Prostate gland (tissue), 2 donors: ENCODE results near the gene HADHA. TPM values are rescaled to one million over a fixed set of nuclear protein-coding genes. Genes with fewer than 3 reads are reported as not detected.
A peak's percentile ranks its signal among the peaks of the same experiment; 100 is the strongest.

Source experiments
- DNase-seq: peaks from one replicate; pipeline ENCODE4 v3.0.0-alpha.2; 2019; ENCODE audit warnings: low spot score
- H3K27ac ChIP-seq, 2 donors: fragments of 200-600 bp; sonication (generic); 2 replicates each; pipeline ENCODE4 v1.5.1; 2017 to 2019
- H3K27me3 ChIP-seq: fragments of 200-600 bp; sonication (generic); replicated peaks from 2 replicates; pipeline ENCODE4 v1.5.1; 2019; ENCODE audit not compliant: insufficient read depth
- H3K36me3 ChIP-seq, 2 donors: fragments of 200-600 bp; sonication (generic); 1 replicate in 1 of 2; 2 replicates in 1 of 2; pipeline versions ENCODE4 v1.5.1 to v1.8.1; 2017 to 2019
- H3K4me1 ChIP-seq: fragments of 200-600 bp; sonication (generic); replicated peaks from 2 replicates; pipeline ENCODE4 v1.5.1; 2019
- H3K4me3 ChIP-seq, 2 donors: fragments of 200-600 bp; sonication (generic); 2 replicates each; pipeline ENCODE4 v1.5.1; 2017 to 2019
- H3K9me3 ChIP-seq: fragments of 200-600 bp; sonication (generic); 2 replicates; pipeline ENCODE4 v1.5.1; 2017
- POLR2A ChIP-seq: fragments of 450-650 bp; IDR thresholded peaks from one replicate; pipeline ENCODE4 v1.6.1; 2016; ENCODE audit warnings: antibody characterized with exemption, mild to moderate bottlenecking
- POLR2AphosphoS5 ChIP-seq: sonication (generic); formaldehyde crosslinking; IDR thresholded peaks from one replicate; pipeline ENCODE4 v1.6.1; 2017; ENCODE audit warnings: antibody characterized with exemption
- WGBS: methylation state at CpG from one replicate; pipeline ENCODE4 v1.1.5; 2018; 5-methylcytosine and 5-hydroxymethylcytosine counted together
- intact Hi-C: fragments of 100-400 bp; cut with DNase I; formaldehyde crosslinking; loops from one replicate; pipeline ENCODE4 v1.14.2; 2022
- total RNA-seq, 2 donors: library from RNA; depleted of rRNA; stranded (reverse); fragments of >200 nt; gene quantifications; one replicate each; pipeline ENCODE4 v1.1.0, GENCODE V29; 2016
- TF ChIP-seq, protein P1 (sequence below), 4 experiments: fragments of 200-600 bp in 2 of 4; fragments of 450-650 bp in 2 of 4; sonication (generic) in 2 of 4; IDR thresholded peaks; 1 replicate in 3 of 4; 2 replicates in 1 of 4; pipeline ENCODE4 v1.5.1; 2016 to 2019; ENCODE audit warnings: antibody characterized with exemption in 4 of 4, mild to moderate bottlenecking in 2 of 4, moderate library complexity in 2 of 4

Gene HADHA
- total RNA-seq, 2 donors from 2014 or later: 96.6 to 107 TPM

DNA sequence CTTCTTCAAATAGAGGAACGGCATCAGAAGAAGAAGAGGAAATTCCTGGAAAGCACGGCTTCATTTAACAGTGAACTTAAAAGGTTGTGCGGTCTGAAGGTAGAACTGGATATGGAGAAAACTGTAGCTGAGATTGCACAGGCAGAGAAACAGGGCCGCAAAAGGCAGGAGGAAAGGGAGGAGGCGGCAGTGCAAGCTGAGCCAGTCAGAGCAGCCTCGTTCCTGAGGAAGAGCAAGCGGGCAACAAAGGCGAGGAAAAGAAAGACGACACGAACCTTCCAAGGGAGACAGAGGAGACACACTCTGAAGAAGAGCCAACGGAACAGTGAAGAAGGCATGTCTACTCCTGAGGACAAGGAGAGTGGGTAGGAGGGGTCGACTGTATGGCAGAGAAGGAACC lies 94.2 kb downstream of the HADHA start:
- Histone ChIP-seq H3K27ac (no peak overlapping the region), H3K36me3 (no peaks in the 10 kb centered on the region), H3K4me3 (no peak overlapping the region), H3K4me1 (no peaks in the 10 kb centered on the region), H3K9me3 (no peaks in the 10 kb centered on the region), H3K27me3 (no peaks in the 10 kb centered on the region)
- TF ChIP-seq, protein P1, sequence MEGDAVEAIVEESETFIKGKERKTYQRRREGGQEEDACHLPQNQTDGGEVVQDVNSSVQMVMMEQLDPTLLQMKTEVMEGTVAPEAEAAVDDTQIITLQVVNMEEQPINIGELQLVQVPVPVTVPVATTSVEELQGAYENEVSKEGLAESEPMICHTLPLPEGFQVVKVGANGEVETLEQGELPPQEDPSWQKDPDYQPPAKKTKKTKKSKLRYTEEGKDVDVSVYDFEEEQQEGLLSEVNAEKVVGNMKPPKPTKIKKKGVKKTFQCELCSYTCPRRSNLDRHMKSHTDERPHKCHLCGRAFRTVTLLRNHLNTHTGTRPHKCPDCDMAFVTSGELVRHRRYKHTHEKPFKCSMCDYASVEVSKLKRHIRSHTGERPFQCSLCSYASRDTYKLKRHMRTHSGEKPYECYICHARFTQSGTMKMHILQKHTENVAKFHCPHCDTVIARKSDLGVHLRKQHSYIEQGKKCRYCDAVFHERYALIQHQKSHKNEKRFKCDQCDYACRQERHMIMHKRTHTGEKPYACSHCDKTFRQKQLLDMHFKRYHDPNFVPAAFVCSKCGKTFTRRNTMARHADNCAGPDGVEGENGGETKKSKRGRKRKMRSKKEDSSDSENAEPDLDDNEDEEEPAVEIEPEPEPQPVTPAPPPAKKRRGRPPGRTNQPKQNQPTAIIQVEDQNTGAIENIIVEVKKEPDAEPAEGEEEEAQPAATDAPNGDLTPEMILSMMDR (IDR thresholded peaks at IDR 0.05): no peak
- TF ChIP-seq POLR2A (no peak), POLR2AphosphoS5 (no peak)
- intact Hi-C loops: no loop called here
- 63% methylated on average over 12 of the region's 12 CpGs for WGBS
- no peak for DNase-seq

DNA sequence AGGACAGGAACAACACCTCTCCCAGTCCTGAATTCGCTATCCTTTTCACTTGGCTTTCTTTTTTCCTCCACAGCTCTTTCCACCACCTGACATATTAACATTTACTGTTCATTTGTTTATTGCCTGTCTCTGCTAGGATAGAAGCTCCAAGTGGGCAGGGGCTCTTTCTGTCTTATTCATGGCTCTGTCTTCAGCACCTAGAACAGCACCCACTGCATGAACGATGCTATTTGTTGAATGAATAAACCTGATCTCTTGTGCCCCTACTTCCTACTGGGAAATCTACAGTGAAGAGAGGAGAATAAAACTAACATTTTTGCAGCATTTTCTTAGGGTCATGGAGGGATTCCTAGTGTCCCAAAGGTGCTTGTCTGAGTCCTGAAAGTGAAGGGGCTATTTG lies 95.9 kb downstream of the HADHA start:
- H3K27me3 ChIP-seq: no peaks in the 10 kb centered on the region
- no peak for DNase-seq
- H3K4me1 ChIP-seq: no peaks in the 10 kb centered on the region
- H3K9me3 ChIP-seq: no peaks in the 10 kb centered on the region
- H3K36me3 ChIP-seq: no peaks in the 10 kb centered on the region
- TF ChIP-seq POLR2A: no peak
- TF ChIP-seq POLR2AphosphoS5: no peak
- TF ChIP-seq, protein P1 (IDR thresholded peaks at IDR 0.05): no peak
- no peak overlapping the region for H3K4me3 ChIP-seq
- intact Hi-C loops: loop anchor here (5.0 kb wide), 1 partner anchor 196 kb away; no protein-coding TSS in a partner anchor
- H3K27ac ChIP-seq: no peak overlapping the region
- WGBS: 34% methylated on average over 2 of the region's 2 CpGs

DNA sequence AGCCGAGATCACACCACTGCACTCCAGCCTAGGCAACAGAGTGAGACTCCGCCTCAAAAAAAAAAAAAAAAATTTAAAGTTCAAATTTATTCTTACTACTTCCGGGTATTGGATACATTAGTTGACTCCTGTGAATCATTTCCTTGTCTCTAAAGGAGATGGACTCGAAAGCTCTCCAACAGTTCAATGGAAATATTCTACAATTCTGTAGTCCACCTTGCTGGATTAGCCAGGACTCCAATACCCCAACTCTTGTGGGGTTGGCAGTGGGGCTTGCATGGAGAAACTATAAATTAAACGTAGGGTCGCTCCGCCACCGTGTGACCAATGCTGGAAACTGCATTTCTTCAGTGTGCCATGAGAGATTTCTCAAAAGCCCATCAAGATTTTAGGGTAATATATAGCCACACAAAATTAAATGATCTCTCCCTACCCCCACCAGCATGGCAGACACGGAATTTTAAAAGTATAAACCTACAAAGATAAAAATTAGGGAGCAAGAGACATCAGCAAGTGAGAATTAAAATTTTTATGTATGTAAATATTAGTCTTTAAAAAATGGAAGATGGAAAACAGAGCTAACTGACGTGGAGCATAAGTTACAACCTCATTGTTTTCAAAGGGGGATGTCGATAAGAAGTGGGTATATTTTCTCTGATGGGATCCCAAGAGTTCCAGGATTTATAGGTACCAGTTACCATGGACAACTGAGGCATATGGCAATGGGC lies 99.3 kb downstream of the HADHA start:
- TF ChIP-seq POLR2A (no peak), POLR2AphosphoS5 (peak; percentile 45)
- TF ChIP-seq, protein P1 (IDR thresholded peaks at IDR 0.05): peak; percentile 20 to 81 (median 78)
- intact Hi-C loops: loop anchor here (5.0 kb wide), 4 partner anchors 58 to 293 kb away; no protein-coding TSS in a partner anchor
- Histone ChIP-seq H3K27me3 (no peaks in the 10 kb centered on the region), H3K36me3 (no peaks in the 10 kb centered on the region), H3K4me1 (no peaks in the 10 kb centered on the region), H3K9me3 (no peaks in the 10 kb centered on the region), H3K27ac (no peak overlapping the region), H3K4me3 (no peak overlapping the region)
- WGBS: 24% methylated on average over 11 of the region's 11 CpGs
- peak; percentile 57 for DNase-seq

DNA sequence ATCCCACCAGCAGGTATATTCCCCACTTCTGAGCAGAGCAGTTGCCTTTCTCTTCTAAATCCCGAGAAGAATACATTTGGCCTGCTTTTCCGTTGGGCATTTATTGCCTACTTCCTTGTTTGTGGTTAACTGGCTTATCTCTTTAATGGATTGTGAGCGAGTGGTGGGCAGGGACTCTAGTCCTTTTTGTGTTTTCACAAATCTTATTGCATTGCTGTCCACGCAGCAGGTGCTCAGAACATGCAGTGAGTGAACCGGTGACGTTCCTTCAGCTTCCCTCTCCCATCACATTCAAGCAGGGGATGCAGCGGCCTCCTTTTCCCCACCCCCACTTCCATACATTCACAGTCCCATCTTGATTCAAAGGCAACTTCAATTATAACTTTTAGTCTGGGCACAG lies 100.4 kb downstream of the HADHA start:
- no peak overlapping the region for H3K4me3 ChIP-seq
- DNase-seq: no peak
- no peaks in the 10 kb centered on the region for H3K27me3 ChIP-seq
- no peaks in the 10 kb centered on the region for H3K4me1 ChIP-seq
- 31% methylated on average over 7 of the region's 7 CpGs for WGBS
- TF ChIP-seq POLR2A: no peak
- TF ChIP-seq POLR2AphosphoS5: no peak
- TF ChIP-seq, protein P1 (IDR thresholded peaks at IDR 0.05): no peak
- intact Hi-C loops: loop anchor here (5.0 kb wide), 3 partner anchors 57 to 292 kb away; no protein-coding TSS in a partner anchor
- H3K36me3 ChIP-seq: no peaks in the 10 kb centered on the region
- no peaks in the 10 kb centered on the region for H3K9me3 ChIP-seq
- no peak overlapping the region for H3K27ac ChIP-seq

DNA sequence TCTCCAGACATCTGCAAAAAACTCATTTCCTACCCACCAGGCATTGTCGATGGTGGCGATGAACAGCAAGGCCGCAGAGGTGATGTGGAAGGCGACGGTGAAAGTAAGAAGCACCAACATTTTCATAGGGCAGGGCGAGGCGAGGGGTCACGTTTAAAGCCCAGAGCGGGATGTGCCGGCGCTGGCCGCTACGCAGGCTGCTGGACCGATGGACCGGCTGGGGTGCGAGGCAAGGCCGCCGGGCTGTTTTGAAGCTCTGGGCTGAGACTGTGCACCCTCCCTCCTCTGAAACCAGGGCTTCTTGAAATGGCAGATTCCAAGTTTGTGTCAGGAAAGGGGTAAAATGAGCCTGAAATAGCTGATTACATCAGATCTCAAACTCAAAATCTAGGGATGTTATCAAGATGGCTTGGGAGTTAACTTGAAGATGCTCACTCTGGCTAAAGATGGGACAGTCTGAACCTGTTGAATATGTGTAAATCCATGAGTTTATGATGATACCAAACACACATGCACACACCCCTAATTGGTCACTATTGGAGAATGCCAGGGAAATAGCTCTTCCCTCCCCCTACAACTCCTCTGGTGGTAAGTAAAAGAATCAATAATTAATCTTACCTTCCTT lies 103.2 kb downstream of the HADHA start:
- no peaks in the 10 kb centered on the region for H3K27me3 ChIP-seq
- H3K4me3 ChIP-seq: no peak overlapping the region
- 91% methylated on average over 18 of the region's 18 CpGs for WGBS
- H3K4me1 ChIP-seq: no peaks in the 10 kb centered on the region
- no peaks in the 10 kb centered on the region for H3K36me3 ChIP-seq
- intact Hi-C loops: loop anchor here (5.0 kb wide), 3 partner anchors 54 to 289 kb away; no protein-coding TSS in a partner anchor
- no peak for DNase-seq
- no peaks in the 10 kb centered on the region for H3K9me3 ChIP-seq
- TF ChIP-seq POLR2AphosphoS5 (no peak), POLR2A (no peak)
- TF ChIP-seq, protein P1 (IDR thresholded peaks at IDR 0.05): no peak
- H3K27ac ChIP-seq: no peak overlapping the region
